Embryonic facial prominence (tissue), 1 donor: ENCODE data around the gene CEP89.
"Not testable (repeated sequence)": the region's sequence is repeated elsewhere in the genome, so short reads cannot be mapped to it uniquely, and the experiment has no call there.

Source experiments
- DNase-seq: peaks from one replicate; pipeline ENCODE4 v3.0.0-alpha.2; 2016; ENCODE audit errors: extremely low spot score

The CEP89 gene

DNA sequence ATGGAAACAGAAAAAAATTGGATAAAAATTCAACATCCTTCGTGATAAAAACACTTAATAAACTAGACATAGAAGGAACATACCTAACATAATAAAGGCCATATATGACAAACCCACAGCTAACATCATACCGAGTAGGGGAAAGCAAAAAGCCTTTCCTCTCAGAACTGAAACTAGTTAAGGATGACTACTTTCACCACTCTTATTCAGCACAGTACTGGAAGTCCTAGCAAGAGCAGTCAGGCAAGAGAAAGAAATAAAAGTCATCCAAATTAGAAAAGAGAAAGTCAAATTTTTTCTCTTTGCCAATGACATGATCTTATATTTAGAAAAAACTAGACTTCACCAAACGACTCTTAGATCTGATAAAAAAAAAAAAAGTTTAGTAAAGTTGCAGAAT is 76.4 kb downstream of the CEP89 start:
- DNase-seq: no peak

DNA sequence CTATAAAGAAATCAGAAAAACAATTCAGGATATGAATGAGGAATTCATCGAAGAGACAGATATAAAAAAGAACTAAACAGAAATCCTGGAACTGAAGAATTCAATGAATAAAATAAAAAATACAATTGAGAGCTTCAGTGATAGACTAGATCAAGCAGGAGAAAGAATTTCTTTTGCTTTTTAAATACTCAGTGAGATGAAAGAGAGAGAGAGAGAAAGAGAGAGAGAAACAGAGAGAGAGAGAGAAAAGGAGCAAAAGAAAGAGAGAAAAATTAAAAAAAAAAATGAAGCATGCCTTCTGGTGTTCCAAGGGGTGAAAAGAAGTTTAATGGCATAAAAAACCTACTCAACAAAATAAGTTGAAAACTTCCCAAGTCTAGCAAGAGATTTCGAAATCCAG is 80.1 kb downstream of the CEP89 start:
- DNase-seq: no peak

DNA sequence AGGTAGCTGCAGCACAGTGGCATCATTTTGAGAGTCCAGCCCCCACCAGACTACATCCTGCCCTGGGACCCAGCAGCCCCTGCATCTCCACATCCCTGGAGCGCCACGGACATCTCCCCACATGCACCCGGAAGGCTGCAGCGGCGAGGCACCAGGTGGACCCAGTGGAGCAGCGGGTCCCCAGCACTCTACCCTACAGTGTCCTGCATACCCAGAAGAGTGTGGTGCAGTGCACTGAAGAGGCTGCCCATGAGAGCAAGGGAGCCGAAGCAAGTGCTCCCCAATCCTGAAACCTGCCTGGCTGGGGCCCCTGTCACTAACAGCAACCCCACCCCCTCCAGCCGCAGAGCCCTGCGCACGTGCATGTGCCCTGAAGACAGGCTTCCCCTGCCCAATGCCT is 80.9 kb downstream of the CEP89 start:
- no peak for DNase-seq

DNA sequence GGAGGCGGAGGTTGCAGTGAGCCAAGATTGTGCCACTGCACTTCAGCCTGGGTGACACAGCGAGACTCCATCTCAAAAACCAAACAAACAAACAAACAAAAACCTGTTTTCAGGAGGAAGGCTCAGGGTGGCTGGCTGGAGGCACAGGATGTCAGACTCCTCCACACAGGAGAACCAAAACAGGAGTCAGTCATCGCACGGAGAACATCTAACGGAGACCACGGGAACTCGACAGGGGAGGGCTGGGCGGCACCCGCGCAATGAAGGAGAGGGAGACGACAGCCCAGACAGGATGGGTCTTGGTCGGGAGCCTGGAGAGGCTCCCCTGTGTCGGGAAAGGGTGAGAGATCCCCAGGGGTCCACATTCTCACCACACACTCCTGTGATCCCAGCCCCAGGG is 81.4 kb downstream of the CEP89 start:
- no peak for DNase-seq

DNA sequence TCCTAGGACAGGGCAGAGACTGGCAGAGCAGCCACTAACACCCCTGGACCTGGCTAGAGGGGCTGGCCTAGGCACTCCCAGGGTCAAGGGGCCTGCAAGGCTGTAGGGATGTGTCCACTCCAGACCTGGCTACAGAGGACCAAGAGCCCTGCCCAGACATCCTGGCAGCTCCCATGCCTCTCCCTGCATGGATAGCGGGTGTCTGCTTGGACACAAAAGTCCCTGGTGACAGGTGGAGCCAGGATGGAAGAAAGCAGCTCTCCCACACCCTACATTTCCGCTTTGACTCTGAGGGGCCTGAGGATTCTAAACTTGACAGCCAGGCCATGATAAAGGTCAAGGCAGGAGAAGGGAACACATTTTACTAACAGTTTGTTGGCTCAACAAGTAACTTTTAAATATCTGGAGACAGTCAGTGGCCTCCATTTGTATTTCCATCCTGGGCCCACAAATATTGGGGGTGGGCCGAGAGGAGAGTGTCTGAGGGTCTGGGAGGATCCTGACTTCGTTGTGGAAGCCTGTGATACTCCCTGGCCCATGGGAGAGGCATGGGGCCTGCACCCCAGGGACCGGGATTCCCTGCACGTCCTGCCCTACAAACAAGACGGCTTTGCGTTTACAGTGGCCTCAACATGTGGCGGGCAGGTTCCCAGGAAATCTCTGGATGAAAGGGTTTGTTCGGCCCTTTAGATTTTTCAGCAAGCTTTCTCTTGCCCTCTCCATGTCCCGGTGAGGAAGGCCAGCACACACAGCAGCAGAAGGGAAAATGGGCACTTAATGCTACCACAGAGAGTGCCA is 82.4 kb downstream of the CEP89 start:
- no peak for DNase-seq

DNA sequence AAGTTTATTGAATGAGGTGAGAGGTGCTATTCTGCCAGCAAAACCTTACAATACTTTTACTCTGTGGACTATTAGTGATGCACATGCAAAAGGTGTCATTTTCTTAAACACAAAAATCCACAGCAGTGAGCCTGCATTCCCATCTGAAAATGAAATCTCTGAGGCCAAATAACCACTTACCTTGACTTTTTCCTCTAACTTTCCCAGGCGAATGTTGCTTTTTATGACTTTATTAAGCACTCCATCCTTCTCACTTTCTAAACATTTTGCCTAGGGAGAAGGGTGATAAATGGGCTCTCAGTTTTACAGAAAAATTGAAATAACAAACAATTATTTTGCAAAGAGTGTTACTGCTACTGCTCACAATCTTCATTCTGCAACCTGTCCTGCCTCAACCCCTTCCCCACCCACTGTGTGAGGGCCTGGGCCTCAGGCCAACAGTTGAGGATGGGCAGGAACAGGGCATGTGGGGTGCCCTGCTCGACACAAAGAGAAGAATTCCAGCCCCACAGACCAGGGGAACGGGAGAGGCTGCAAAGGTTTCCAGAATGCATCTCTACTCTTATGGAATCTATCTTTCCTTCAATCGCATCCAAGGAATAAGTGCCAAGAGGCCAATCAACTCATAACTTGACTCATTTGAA is 84.1 kb downstream of the CEP89 start:
- no peak for DNase-seq

DNA sequence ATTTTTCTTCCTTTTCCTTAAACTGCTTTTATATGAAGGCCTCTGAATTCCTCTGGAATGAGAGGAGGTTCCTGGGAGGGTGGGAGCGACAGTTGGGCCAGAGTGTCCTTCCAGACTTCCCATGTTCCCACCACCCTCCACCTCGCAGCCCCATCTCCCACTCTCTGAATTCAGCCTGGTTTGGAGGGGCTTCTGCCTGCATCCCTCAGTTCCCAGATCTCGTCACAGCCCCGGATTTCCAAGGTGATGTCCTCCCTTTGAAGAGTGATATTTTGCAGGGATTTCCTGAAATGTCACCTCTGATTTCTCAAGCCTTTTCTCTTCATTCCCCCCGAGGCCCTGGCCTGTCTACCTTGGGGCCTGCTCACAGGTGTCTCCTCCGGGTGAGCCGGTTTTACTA is 85.5 kb downstream of the CEP89 start:
- no peak for DNase-seq

DNA sequence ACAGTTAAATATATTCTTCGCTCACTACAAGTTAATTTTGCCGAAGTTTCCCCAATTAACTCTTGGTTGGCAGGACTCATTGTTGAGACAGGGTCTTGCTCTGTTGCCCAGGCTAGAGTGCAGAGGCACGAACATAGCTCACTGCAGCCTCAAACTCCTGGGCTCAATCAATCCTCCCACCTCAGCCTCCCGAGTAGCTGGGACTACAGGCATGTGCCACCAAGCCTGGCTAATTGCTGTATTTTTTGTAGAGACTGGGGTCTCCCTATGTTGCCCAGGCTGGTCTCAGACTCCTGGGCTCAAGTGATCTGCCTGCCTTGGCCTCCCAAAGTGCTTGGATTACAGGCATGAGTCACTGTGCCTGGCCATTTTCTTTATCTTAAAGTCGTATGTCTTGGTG is 86.5 kb downstream of the CEP89 start:
- not testable (repeated sequence) for DNase-seq

DNA sequence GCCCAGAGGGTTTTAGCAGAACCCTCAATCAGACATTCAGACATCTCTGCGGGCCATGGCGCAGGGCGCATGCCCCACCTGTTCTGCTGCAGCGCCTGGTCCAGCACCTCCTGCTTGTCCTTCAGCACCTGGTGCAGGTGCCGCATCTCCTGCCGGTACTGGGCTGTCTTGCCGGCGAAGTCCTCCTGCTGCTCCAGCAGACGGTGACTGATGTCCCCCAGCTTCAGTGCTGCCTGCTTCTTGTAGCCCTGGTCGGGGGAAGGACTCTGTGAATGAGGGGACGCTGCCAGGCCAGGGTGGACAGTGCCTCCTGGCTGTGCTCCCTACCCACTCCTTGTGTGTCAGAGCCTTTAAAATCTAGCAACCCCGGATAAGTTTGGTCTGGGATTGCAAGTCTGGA is 90.0 kb downstream of the CEP89 start:
- DNase-seq: no peak

DNA sequence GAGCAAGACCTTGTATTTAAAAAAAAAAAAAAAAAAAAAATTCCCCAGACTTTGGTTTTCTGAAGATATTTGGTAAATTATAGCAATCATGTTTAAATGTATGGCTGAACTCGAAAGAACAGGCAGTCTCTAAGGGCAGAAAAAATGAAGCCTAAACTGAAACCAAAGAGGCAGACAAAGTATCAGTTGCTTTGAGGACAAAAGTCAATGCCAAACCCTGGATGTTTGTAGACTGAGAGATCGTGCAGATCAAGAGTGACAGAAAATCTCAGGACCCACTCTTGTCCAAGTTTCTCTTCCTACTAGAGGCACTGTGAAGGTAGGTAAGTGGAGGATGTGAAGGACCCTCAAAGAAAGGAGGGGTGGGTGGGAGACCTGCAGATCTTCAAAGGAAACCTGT is 91.1 kb downstream of the CEP89 start:
- no peak for DNase-seq

DNA sequence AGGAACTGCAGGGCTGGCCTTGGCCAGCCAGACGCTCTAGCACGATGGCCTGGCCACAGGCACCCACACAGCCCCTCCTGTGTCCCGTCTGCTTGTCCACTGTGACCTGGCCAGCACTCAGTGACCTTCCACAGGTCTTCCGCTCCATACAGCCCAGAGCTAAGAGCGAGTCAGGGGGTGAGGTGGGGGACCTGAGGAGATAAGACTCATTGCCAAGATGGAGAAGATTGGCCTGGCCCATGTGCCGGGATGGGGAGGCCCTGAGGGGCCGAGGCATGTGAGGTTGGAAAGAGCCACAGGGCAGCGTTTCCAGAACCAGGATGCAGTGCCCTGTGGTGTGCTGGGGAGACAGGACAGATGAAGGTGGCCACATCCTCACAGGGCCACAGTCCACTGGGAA is 92.0 kb downstream of the CEP89 start:
- no peak for DNase-seq

DNA sequence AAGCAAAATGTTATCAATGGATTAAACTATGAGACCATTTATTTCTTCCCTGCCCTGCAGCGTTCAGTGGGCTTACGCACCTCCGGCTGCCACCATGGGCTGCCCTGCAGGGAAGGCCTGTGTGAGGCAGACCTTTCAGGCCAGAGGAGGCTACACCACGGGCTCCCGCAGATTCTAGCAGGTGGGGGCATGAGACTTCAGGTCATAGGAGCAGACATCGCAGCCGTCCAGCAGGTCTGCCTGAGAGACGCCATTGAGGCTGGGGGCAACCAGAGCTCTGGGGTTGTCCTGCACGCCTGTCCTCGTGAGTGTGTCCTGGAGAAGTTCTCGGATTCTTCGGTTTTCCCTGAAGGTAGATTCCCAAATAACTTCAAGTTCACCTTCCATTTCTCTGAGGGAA is 92.8 kb downstream of the CEP89 start:
- no peak for DNase-seq

DNA sequence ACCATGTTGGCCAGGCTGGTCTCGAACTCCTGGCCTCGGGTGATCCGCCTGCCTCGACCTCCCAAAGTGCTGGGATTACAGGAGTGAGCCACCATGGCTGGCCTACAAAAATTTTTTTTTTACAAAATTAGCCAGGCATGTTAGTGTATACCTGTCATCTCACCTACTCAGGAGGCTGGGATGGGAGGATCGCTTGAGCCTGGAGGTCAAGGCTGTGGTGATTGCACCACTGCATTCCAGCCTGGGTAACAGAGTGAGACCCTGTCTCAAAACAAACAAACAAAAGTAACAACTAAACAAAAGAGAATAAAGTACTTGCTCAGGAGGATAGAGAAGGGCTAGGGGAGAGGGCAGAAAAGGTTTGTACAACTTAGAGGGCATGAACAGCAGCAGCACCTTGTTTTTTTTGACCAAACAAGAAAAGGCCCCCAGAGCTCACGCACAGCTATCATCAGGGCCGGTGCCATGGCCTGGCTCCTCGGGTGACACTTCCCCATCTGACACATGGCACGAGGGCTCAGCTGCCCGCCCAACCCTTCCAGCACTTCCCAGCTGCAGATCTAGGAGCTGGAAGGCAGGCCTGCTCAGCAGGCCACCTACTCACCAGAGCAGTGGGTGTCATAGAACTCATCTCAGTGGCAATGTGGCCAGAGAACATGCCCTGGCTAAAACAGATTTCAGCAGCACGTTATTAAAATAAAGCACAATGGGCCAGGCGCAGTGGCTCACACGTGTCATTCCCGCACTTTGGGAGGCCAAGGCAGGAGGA is 93.6 kb downstream of the CEP89 start:
- DNase-seq: no peak

DNA sequence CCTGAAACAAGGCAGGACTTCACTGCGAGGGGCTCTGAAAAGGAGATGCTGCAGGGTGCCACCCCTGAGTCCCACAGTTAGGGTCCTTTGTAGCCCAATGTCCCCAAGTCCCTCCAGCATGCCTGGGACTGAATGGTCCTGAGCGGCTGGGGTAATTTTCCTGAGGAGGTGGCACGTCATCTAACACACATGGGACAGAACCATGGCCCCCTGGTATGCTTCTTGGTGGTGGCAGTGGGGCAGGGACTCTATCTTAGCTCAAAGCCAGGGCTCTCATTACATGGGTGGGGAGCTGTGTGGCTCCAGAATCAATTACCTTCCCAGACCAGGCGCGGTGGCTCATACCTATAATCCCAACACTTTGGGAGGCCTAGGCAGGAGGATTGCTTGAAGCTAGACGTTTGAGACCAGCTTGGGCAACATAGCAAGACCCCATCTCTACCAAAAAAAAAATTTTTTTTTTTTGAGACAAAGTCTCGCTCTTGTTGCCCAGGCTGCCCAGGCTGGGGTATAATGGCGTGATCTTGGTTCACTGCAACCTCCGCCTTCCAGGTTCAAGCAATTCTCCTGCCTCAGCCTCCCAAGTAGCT is 94.3 kb downstream of the CEP89 start:
- no peak for DNase-seq

DNA sequence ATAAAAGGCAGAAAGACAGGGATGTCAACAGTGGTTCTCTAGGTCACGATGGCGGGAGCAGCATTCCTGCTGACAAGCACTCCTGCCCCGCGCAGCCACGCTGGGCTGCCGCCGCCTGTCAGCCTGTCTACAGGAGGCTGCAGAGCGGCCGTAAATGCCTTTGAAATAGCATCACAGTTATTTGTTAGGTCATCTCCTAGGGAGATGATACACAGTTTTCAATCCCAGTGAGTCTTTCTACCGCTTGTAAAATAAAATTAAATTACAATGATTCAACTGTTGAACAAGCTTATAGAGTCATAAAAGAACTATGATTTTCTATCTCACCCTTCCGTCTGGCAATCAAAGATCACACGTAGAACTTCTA is 94.9 kb downstream of the CEP89 start:
- no peak for DNase-seq

DNA sequence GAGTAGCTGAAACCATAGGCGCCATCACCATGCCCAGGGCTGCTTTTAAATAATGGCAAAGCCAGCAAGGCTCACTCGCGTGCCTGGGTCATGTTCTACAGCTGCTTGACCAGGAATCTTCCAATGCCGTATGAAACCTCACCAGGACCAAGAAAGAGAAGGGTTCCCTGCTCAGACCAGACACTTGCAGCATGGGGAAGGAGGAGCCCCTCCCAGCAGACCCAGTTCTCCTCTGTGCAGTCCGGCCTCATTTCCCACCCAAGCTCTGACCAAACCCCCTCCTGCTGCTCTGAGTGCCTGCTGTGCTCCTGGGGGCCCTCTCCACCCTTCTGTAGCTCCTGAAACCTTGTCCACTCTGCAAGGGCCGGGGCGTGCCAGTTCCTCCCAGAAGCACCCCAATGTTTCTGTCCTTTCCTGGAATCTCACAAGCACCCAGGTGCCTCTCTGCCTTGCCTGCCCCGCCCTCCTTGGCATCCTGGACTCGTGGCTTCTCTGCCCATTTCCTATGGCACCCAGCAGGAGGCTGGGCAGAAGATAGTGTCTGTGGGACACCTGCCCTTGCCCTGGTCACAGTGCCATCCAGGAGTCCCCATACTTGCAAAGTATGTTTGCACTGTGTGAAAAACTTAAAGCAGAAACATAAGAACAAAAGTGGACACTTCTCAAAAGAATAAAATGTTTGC is 95.4 kb downstream of the CEP89 start:
- no peak for DNase-seq

DNA sequence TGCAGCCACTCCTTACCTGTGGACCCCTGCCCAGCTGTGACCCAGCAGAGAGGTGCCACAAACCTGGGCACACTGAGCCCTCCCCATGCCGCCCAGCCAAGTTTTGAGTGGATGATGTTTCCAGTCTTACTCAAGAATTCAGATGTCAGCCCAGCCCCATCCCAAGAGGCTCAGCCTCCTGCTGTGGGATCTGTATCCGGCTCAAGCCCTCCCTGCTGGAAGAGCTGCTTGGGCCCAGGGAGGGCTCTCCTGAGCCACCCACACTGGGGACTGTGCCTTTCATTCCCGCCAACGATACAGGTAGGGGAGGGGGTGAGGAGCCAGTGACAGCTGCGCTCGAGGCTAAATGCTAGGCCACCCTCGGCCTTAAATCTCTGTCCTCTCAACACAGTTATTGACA is 96.3 kb downstream of the CEP89 start:
- DNase-seq: no peak

DNA sequence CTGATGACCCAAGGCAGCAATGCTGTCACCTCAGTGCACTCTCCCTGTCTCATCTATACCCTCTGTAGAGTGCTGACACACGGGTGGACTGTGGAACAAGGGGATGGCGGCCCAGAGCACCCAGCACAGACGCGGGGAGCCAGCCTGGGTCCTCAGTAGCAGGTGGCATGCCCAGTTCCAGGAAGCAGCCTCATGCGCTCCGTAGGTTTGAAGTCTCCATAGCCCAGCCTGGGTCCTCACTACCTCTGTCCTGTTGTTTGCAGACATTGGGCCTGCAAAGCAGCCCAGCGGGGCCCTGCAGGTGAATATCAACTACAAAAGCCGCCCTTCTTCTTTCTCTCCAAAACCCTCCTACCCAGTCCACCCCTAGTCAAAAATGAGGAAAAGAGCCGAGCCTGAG is 97.2 kb downstream of the CEP89 start:
- no peak for DNase-seq

DNA sequence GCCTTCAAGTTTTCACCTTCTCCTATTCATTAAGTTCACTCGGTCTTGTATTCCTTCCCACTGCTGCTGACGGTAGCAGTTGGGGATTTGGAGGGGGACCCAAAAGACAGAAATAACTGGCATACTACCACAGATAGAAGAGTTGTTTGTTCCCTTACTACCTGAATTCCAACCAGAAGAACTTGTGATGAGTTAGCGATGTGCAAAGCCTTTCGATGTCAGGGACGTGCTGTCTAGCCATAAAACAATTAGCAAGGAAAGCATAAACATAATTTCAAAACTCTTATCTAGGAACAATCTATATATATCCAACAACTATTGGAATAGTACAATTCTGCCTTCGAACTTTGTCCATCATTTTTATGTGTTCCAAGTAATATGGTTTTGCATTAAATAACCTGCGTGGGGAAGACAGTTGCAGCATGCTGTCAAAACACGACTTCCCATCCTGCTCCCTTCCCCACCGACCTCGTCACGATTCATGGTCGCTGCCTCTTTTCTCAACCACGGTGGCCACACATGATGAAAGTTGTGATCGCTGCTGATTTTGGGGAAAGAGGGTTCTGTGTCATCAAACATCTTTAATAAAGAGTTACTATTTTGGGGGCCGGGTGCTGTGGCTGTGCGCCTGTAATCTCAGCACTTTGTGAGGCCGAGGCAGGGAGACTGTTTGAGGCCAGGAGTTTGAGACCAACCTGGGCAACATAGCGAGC is 98.4 kb downstream of the CEP89 start:
- DNase-seq: no peak

DNA sequence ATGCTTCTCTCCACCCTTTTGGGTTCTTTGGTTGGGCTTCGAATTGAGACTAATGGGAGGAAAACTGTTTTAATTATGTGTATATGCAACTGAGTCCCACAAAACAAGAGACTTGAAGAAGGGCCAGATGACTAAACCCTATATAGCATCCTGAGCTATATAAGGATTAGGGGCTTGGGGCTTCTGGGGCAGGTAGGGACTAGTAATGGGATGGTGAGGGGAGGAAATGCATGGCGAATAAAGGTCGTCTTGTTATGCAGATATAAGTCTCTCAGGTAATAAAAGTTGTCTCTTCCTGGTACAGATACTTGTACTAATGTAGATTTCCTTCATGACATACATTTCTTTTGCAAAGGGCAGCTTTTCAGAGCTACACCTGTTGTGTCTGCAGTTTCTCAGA is 99.4 kb downstream of the CEP89 start:
- DNase-seq: no peak

DNA sequence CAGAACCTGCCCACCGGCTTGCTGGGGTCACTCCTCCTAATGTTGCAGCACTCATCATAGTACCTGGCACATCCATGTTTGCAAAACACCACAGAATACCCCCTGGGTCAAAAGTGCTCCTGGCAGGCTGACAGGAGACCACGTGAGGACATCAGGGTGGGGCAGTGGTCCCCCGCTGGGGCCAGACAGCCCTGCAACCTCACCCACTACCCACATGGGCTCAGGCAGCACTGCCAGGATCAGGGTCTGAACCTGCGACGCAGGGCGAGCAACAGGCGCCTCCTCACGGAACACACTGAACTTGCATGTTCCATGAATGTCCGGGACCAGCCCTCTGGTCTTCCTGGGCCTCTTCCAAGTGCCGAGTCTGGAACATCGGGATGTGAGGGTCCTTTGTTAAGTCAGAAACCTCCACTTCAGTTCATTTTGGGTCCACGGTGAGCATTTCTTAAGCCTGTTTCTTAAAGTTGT is 100.7 kb downstream of the CEP89 start:
- no peak for DNase-seq
